OCI-LY1 (cell line): Measurements from ENCODE around the gene LRRC74A.
"Not testable (repeated sequence)": the region's sequence is repeated elsewhere in the genome, so short reads cannot be mapped to it uniquely, and the experiment has no call there.

Experiments used
- H2AFZ ChIP-seq: fragments of 200-600 bp; sonication (generic), shearing (Covaris generic); 2 replicates; pipeline ENCODE4 v1.6.0; 2014; ENCODE audit warnings: antibody characterized with exemption, mild to moderate bottlenecking, low read length
- H3F3A ChIP-seq: fragments of 200-600 bp; sonication (generic), shearing (Covaris generic); 2 replicates; pipeline ENCODE4 v1.6.0; 2014; ENCODE audit warnings: mild to moderate bottlenecking, antibody characterized with exemption, low read length, moderate library complexity; ENCODE audit not compliant: insufficient read depth
- H3K27ac ChIP-seq: fragments of 200-600 bp; sonication (generic); 2 replicates; pipeline ENCODE4 v1.5.1; 2014; ENCODE audit warnings: low read length, mixed run types, mild to moderate bottlenecking, low read depth; ENCODE audit not compliant: poor library complexity, severe bottlenecking
- H3K27me3 ChIP-seq: fragments of 200-600 bp; sonication (generic); 2 replicates; pipeline ENCODE4 v1.6.0; 2014; ENCODE audit warnings: antibody characterized with exemption, mild to moderate bottlenecking, low read length, moderate library complexity; ENCODE audit not compliant: insufficient read depth
- H3K36me3 ChIP-seq: fragments of 200-600 bp; sonication (generic); 2 replicates; pipeline ENCODE4 v1.6.1; 2014; ENCODE audit warnings: mild to moderate bottlenecking, antibody characterized with exemption, low read length, moderate library complexity, mixed read lengths; ENCODE audit not compliant: insufficient read depth
- H3K4me1 ChIP-seq: fragments of 200-600 bp; sonication (generic); 2 replicates; pipeline ENCODE4 v1.5.1; 2014; ENCODE audit warnings: mild to moderate bottlenecking, low read length, moderate library complexity; ENCODE audit not compliant: insufficient read depth, severe bottlenecking
- H3K4me2 ChIP-seq: fragments of 200-600 bp; sonication (generic), shearing (Covaris generic); 2 replicates; pipeline ENCODE4 v1.6.1; 2014; ENCODE audit warnings: low read length
- H3K4me3 ChIP-seq: fragments of 200-600 bp; sonication (generic); 2 replicates; pipeline ENCODE4 v1.5.1; 2014; ENCODE audit warnings: low read length, low read depth, mild to moderate bottlenecking, mixed read lengths; ENCODE audit not compliant: poor library complexity, severe bottlenecking
- H3K79me2 ChIP-seq: fragments of 200-600 bp; shearing (Covaris generic); 2 replicates; pipeline ENCODE4 v1.6.1; 2016; ENCODE audit warnings: mixed run types, low read length, mixed read lengths; ENCODE audit not compliant: insufficient read depth
- H3K9ac ChIP-seq: fragments of 200-600 bp; sonication (generic), shearing (Covaris generic); 2 replicates; pipeline ENCODE4 v1.6.1; 2014; ENCODE audit warnings: mild to moderate bottlenecking, low read length, mixed read lengths
- H3K9me2 ChIP-seq: fragments of 200-600 bp; sonication (generic), shearing (Covaris generic); 2 replicates; pipeline ENCODE4 v1.6.1; 2014; ENCODE audit warnings: low read depth, mild to moderate bottlenecking, low read length, mixed read lengths
- H3K9me3 ChIP-seq: fragments of 200-600 bp; shearing (Covaris generic); 2 replicates; pipeline ENCODE4 v1.6.1; 2014; ENCODE audit warnings: low read length, mixed read lengths
- H4K20me1 ChIP-seq: fragments of 200-600 bp; sonication (generic), shearing (Covaris generic); 2 replicates; pipeline ENCODE4 v1.6.0; 2016; ENCODE audit warnings: mild to moderate bottlenecking, low read length; ENCODE audit not compliant: insufficient read depth
- CTCF ChIP-seq: fragments of 200-600 bp; sonication (generic), shearing (Covaris generic); IDR thresholded peaks from 2 replicates; pipeline ENCODE4 v1.5.1; 2017; ENCODE audit warnings: mild to moderate bottlenecking, antibody characterized with exemption, low read length, moderate library complexity, mixed read lengths
- EZH2 ChIP-seq: fragments of 200-600 bp; sonication (generic), shearing (Covaris generic); IDR thresholded peaks from 2 replicates; pipeline ENCODE4 v1.8.0; 2017; ENCODE audit warnings: borderline replicate concordance, mixed run types, mild to moderate bottlenecking, antibody characterized with exemption, low read length, moderate library complexity, mixed read lengths

The LRRC74A gene

GRCh38 chr14:76910371-76910890 lies 84.2 kb downstream of the LRRC74A start:
- no peaks in the 10 kb centered on the region for H3K9me2 ChIP-seq
- no peak overlapping the region for H3K4me2 ChIP-seq
- no peaks in the 10 kb centered on the region for H3K4me1 ChIP-seq
- H3K27me3 ChIP-seq: peaks cover 5% of the 10 kb centered on the region; the same call in 1 of the 2 replicates
- H3K9me3 ChIP-seq: no peaks in the 10 kb centered on the region
- no peak overlapping the region for H3K4me3 ChIP-seq
- no peaks in the 10 kb centered on the region for H4K20me1 ChIP-seq
- no peaks in the 10 kb centered on the region for H3K79me2 ChIP-seq
- H3F3A ChIP-seq: no peaks in the 10 kb centered on the region
- no peak overlapping the region for H3K9ac ChIP-seq
- H3K36me3 ChIP-seq: no peaks in the 10 kb centered on the region
- TF ChIP-seq CTCF: no peak
- TF ChIP-seq EZH2: no peak
- H2AFZ ChIP-seq: no peak overlapping the region
- H3K27ac ChIP-seq: no peak overlapping the region

GRCh38 chr14:76911473-76911872 lies 85.3 kb downstream of the LRRC74A start:
- H4K20me1 ChIP-seq: no peaks in the 10 kb centered on the region
- no peak for TF ChIP-seq EZH2
- no peak for TF ChIP-seq CTCF
- no peaks in the 10 kb centered on the region for H3K9me2 ChIP-seq
- no peaks in the 10 kb centered on the region for H3K36me3 ChIP-seq
- no peak overlapping the region for H3K9ac ChIP-seq
- H3K27me3 ChIP-seq: peaks cover 9% of the 10 kb centered on the region; the same call in 1 of the 2 replicates
- H2AFZ ChIP-seq: no peak overlapping the region
- no peaks in the 10 kb centered on the region for H3K9me3 ChIP-seq
- no peaks in the 10 kb centered on the region for H3F3A ChIP-seq
- H3K79me2 ChIP-seq: no peaks in the 10 kb centered on the region
- H3K4me3 ChIP-seq: no peak overlapping the region
- H3K27ac ChIP-seq: no peak overlapping the region
- H3K4me2 ChIP-seq: no peak overlapping the region
- H3K4me1 ChIP-seq: no peaks in the 10 kb centered on the region

GRCh38 chr14:76914533-76915081 lies 88.4 kb downstream of the LRRC74A start:
- H3F3A ChIP-seq, H3K36me3 ChIP-seq, H3K9me2 ChIP-seq, H3K79me2 ChIP-seq, H3K9me3 ChIP-seq, H3K4me1 ChIP-seq, H3K4me3 ChIP-seq, H3K4me2 ChIP-seq, H3K9ac ChIP-seq, H4K20me1 ChIP-seq, H3K27ac ChIP-seq, H3K27me3 ChIP-seq, H2AFZ ChIP-seq: not testable (repeated sequence)
